ENCODE results near the gene CD300H.
"Not testable (repeated sequence)": the region's sequence is repeated elsewhere in the genome, so short reads cannot be mapped to it uniquely, and the experiment has no call there.

The CD300H gene

DNA sequence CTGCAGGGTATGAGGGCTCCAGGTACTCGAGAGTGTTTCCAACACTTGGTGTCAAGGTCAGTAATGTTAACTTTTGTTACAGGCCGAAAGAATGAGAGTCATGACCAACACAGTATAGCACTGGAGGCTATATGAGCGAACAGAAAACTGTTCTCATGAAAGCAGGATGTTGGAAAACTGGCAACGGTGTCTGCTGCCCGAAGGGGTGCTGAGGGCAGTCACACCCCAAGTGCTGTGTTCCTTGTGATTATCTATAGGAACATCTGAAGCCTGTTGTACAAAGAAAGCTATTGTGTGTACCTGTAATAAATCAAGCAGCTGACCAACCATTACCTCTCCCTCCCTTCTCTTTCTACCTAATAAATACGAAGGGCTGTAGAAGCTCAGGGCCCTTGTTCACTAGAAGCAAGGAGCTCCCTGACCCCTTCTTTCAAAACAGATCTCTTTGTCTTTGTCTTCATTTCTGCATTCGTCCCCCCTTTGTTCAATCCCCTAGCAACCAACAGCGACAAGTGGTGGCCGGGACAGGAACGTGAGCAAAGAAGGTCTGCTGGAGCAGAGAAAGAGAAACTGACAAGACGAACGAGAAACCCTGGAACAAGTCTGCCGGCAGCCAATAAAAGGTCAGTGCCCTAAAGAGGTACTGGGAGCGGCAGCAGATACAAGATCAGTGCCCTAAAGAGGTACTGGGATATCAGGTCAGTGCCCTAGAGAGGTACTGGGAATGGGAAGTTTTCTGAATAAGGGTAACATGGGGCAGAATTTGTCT, 17.2 kb upstream of the CD300H start:
- H3K4me3 ChIP-seq (ENCODE audit: low read depth, low read length) = no peak overlapping the region
- TF ChIP-seq, protein P1, sequence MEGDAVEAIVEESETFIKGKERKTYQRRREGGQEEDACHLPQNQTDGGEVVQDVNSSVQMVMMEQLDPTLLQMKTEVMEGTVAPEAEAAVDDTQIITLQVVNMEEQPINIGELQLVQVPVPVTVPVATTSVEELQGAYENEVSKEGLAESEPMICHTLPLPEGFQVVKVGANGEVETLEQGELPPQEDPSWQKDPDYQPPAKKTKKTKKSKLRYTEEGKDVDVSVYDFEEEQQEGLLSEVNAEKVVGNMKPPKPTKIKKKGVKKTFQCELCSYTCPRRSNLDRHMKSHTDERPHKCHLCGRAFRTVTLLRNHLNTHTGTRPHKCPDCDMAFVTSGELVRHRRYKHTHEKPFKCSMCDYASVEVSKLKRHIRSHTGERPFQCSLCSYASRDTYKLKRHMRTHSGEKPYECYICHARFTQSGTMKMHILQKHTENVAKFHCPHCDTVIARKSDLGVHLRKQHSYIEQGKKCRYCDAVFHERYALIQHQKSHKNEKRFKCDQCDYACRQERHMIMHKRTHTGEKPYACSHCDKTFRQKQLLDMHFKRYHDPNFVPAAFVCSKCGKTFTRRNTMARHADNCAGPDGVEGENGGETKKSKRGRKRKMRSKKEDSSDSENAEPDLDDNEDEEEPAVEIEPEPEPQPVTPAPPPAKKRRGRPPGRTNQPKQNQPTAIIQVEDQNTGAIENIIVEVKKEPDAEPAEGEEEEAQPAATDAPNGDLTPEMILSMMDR (IDR thresholded peaks at IDR 0.05; ENCODE audit: low read depth, low read length) = no peak
- TF ChIP-seq, protein P2, sequence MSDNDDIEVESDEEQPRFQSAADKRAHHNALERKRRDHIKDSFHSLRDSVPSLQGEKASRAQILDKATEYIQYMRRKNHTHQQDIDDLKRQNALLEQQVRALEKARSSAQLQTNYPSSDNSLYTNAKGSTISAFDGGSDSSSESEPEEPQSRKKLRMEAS (IDR thresholded peaks at IDR 0.05; ENCODE audit: low read depth, low read length) = no peak
- TF ChIP-seq POLR2A (IDR thresholded peaks at IDR 0.05; ENCODE audit: extremely low read depth, insufficient read length) (no peak), MYC (IDR thresholded peaks at IDR 0.05; ENCODE audit: low read depth, low read length) (no peak)
- DNase-seq (ENCODE audit: low read depth) = no peak

DNA sequence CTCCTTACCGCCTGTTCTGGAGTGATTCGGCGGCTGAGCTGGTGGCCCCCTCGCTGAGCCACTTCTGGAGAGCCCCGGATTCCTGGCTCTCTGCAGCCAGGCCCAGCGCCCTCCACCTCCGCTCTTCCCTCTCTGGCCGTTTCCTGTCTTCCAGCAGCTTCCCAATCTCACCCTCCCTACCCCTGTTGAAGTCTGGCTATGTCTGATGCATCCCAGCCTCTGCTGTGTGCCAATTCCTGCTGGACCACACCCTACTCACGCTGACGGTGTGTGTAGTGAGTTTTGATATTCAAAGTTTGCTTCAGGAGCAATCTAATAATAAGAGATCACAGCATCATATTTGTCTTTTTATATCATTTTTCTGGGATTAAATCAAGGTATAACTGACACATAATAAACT, 15.3 kb upstream of the CD300H start:
- TF ChIP-seq POLR2A (IDR thresholded peaks at IDR 0.05; ENCODE audit: extremely low read depth, insufficient read length) (no peak), MYC (IDR thresholded peaks at IDR 0.05; ENCODE audit: low read depth, low read length) (no peak)
- TF ChIP-seq, protein P1 (IDR thresholded peaks at IDR 0.05; ENCODE audit: low read depth, low read length) = no peak
- TF ChIP-seq, protein P2 (IDR thresholded peaks at IDR 0.05; ENCODE audit: low read depth, low read length) = no peak
- H3K4me3 ChIP-seq (ENCODE audit: low read depth, low read length) = no peak overlapping the region

DNA sequence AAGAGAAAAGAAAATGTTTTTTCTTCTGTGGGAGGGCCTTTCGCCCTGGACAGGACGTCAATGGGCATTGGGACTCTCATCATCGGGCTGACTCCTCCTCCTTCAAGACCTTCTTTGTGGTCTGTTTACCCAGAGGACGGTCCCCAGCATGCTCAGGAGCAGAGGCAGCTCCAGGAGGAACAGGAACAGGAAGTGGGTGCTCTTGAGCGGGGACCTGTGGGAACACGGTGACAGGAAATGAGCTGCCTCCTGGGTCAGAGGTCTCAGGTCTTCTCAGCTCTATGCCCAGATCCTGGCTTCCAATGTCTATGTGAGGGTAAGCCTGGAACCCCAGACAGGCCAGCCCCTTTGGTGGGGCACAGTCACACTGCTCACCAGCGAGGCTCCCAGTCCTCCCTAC, 12.6 kb upstream of the CD300H start:
- no peak overlapping the region for H3K4me3 ChIP-seq (ENCODE audit: low read depth, low read length)
- DNase-seq (ENCODE audit: low read depth) = peak; percentile 70
- TF ChIP-seq, protein P2 (IDR thresholded peaks at IDR 0.05; ENCODE audit: low read depth, low read length) = no peak
- no peak for TF ChIP-seq MYC (IDR thresholded peaks at IDR 0.05; ENCODE audit: low read depth, low read length)
- TF ChIP-seq, protein P1 (IDR thresholded peaks at IDR 0.05; ENCODE audit: low read depth, low read length) = no peak
- no peak for TF ChIP-seq POLR2A (IDR thresholded peaks at IDR 0.05; ENCODE audit: extremely low read depth, insufficient read length)

More for the DNA sequence above, 15.3 kb upstream of the CD300H start:
- no peak for DNase-seq (ENCODE audit: low read depth)

DNA sequence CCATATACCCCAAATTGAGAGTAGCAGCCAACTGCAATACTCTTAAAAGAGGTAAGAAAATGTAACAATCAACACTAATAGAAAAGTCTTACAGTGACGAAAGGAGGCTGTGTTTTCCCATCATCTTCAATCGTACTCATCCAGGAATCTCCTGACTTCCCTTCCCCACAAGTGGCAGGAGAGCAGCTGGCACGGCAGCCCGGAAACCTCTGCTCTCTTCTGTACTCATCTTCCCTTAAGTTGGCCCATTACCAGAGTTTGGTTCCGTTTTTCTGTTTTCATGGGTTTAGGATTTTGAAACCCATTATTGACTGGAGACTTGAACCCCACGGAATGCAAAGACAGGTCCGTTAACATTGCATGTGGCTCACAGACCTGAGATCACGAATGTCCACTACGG, 11.7 kb upstream of the CD300H start:
- H3K4me3 ChIP-seq (ENCODE audit: low read depth, low read length) = no peak overlapping the region
- DNase-seq (ENCODE audit: low read depth) = no peak
- TF ChIP-seq, protein P1 (IDR thresholded peaks at IDR 0.05; ENCODE audit: low read depth, low read length) = no peak
- no peak for TF ChIP-seq POLR2A (IDR thresholded peaks at IDR 0.05; ENCODE audit: extremely low read depth, insufficient read length)

DNA sequence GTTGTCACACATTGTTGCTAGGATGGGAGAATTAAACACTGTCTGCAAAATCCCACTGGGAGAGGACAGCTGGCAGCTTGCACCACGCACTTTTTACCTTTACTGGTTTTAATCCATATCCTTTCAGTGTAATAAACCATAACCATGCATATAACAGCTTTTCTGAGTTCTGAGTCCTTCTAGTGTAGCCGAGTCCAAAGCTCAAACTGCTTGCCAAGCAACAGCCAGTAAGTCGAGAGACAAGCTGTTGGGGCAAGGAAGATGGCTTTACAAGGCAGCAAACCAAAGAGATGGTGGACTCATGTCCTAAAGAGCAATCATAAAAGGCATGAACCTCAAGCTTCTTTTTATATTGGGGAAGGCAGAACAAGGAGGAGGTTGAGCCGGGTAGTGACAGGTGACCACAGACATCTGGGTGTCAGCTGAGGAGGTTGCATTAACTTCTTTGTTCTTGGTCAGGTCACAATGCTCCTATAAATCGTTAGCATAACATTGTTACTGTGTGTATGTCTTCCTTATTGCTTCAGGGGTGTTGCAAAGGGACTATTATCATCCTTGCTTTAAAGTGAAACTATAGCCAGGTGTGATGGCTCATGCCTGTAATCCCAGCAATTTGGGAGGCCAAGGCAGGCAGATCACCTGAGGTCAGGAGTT, 7.3 kb upstream of the CD300H start:
- TF ChIP-seq, protein P2 (IDR thresholded peaks at IDR 0.05; ENCODE audit: low read depth, low read length) = no peak
- TF ChIP-seq, protein P1 (IDR thresholded peaks at IDR 0.05; ENCODE audit: low read depth, low read length) = no peak
- no peak for TF ChIP-seq MYC (IDR thresholded peaks at IDR 0.05; ENCODE audit: low read depth, low read length)
- TF ChIP-seq POLR2A (IDR thresholded peaks at IDR 0.05; ENCODE audit: extremely low read depth, insufficient read length) = no peak
- no peak overlapping the region for H3K4me3 ChIP-seq (ENCODE audit: low read depth, low read length)
- no peak for DNase-seq (ENCODE audit: low read depth)

DNA sequence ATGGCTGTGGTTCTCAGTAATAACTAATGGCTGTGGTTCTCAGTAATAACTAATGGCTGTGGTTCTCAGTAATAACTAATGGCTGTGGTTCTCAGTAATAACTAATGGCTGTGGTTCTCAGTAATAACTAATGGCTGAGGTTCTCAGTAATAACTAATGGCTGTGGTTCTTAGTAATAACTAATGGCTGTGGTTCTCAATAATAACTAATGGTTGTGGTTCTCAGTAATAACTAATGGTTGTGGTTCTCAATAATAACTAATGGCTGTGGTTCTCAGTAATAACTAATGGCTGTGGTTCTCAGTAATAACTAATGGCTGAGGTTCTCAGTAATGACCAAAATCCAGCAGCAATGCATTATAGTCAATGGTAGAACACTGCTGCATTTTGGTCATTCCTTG, 6.3 kb upstream of the CD300H start:
- DNase-seq (ENCODE audit: low read depth); H3K4me3 ChIP-seq (ENCODE audit: low read depth, low read length): not testable (repeated sequence)

All from NB4 (cell line).